Nephron progenitor cell (in vitro differentiated cells): ENCODE results near the gene ARID1A.

Experiments used
- DNase-seq: peaks from one replicate; pipeline ENCODE4 v3.0.0; 2021
- H3K27ac Mint-ChIP-seq: 2 replicates; pipeline ENCODE4 v1.8.0; 2021; ENCODE audit warnings: mild to moderate bottlenecking, moderate library complexity, mixed read lengths
- H3K27me3 Mint-ChIP-seq: 2 replicates; pipeline ENCODE4 v1.8.0; 2021; ENCODE audit warnings: mild to moderate bottlenecking, low read depth, mixed read lengths; ENCODE audit not compliant: poor library complexity
- H3K36me3 Mint-ChIP-seq: 2 replicates; pipeline ENCODE4 v1.8.0; 2021; ENCODE audit warnings: low read depth, mixed read lengths
- H3K4me1 Mint-ChIP-seq: 2 replicates; pipeline ENCODE4 v1.8.0; 2021; ENCODE audit warnings: mixed read lengths
- H3K4me3 Mint-ChIP-seq: 2 replicates; pipeline ENCODE4 v1.8.0; 2021; ENCODE audit warnings: mild to moderate bottlenecking, moderate library complexity, mixed read lengths
- H3K9me3 Mint-ChIP-seq: 2 replicates; pipeline ENCODE4 v1.8.0; 2021; ENCODE audit warnings: mild to moderate bottlenecking, moderate library complexity, mixed read lengths
- TF ChIP-seq, protein P1 (sequence below): fragments of 200-600 bp; sonication (generic); IDR thresholded peaks from 2 replicates; pipeline ENCODE4 v1.5.0; 2021; ENCODE audit warnings: antibody characterized with exemption

The ARID1A gene

DNA sequence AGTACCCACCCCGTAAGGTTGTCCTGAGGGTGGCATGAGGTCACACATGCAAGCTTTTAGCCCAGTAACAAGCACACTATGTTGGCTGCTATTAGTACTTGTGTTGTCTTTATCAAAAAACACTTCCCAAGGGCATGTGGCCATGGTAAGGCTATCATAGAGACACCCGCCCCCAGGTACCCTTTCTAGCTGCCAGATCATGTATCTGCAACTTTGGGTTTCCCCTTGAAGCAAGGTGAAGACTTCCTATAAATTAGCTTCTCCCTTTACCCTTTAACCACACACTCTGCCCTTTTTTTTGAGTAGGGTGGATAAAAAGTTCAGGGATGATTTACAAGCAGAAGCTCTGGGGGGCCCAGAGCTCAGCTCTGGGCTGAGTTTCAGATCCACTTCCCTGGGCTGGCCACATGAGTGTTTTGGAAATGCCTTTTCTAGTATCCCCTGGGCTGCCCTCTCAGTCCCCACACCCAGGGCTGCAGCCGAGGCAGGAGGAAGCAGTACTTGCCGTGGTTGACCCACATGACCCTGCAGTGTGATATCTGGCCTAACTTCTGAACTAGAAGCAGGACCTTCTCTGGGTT is 132.7 kb downstream of the ARID1A start:
- Mint-ChIP-seq H3K4me1 (peaks cover 55% of the 10 kb centered on the region), H3K36me3 (peaks cover 17% of the 10 kb centered on the region), H3K4me3 (peak overlapping the region; percentile 90), H3K27ac (no peak overlapping the region), H3K9me3 (no peaks in the 10 kb centered on the region), H3K27me3 (no peaks in the 10 kb centered on the region)
- TF ChIP-seq, protein P1, sequence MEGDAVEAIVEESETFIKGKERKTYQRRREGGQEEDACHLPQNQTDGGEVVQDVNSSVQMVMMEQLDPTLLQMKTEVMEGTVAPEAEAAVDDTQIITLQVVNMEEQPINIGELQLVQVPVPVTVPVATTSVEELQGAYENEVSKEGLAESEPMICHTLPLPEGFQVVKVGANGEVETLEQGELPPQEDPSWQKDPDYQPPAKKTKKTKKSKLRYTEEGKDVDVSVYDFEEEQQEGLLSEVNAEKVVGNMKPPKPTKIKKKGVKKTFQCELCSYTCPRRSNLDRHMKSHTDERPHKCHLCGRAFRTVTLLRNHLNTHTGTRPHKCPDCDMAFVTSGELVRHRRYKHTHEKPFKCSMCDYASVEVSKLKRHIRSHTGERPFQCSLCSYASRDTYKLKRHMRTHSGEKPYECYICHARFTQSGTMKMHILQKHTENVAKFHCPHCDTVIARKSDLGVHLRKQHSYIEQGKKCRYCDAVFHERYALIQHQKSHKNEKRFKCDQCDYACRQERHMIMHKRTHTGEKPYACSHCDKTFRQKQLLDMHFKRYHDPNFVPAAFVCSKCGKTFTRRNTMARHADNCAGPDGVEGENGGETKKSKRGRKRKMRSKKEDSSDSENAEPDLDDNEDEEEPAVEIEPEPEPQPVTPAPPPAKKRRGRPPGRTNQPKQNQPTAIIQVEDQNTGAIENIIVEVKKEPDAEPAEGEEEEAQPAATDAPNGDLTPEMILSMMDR: no peak
- no peak for DNase-seq

DNA sequence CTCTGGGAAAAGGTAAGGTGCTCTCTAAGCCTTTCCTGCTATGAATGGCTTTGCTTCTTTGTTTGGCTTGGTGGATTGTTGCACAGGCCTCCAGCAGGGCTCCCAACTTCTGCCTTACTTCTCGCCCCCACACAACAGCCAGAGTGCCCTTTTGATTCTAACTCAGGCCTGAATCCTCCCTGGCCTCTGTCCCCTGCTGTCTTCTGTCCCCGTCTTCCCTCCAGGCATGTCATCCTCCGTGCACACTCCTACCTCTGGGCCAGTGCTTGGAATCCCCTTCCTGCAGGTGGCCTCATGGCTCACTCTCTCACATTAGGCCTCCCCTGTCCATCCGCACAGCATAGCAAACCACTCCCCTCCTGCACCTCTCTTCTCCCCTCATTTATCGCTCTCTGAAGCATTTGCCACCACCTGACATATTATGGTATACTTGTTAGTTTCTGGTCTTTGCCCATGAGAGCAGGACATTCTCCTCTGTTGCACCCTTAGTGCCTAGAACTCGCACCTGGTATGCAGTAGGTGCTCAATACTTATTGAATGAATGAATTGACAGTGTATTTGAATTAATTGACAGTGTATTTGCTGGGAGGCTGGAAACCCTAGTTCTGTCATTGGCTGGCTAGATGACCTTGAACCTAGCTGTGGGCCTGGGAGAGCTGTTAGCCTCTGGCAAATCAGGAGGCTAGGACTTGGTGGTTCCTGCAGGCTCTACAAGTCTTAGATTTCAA is 133.5 kb downstream of the ARID1A start:
- H3K9me3 Mint-ChIP-seq: no peaks in the 10 kb centered on the region
- no peak for DNase-seq
- TF ChIP-seq, protein P1: no peak
- H3K27ac Mint-ChIP-seq: no peak overlapping the region
- H3K27me3 Mint-ChIP-seq: no peaks in the 10 kb centered on the region
- peak overlapping the region; percentile 42 for H3K4me3 Mint-ChIP-seq
- H3K36me3 Mint-ChIP-seq: peaks cover 22% of the 10 kb centered on the region
- H3K4me1 Mint-ChIP-seq: peaks cover 55% of the 10 kb centered on the region

DNA sequence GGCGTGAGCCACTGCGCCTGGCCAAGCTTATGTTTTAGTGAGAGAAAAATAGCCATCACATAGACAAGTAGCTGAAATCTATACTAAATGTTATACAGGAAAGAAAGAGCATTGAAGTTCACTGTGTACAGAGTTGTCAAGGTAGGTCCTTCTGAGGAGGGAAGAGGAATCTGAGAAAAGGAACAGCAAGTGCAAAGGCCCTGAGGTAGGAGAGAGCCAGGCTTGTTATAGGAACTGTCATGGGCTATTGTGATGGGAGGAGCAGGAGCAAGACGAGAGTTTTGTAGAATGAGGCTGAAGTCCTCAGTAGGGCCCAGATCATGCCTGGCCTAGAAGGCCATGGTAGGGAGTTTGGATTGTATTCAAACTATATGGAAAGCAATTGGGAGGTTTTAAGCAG is 135.2 kb downstream of the ARID1A start:
- no peak overlapping the region for H3K4me3 Mint-ChIP-seq
- DNase-seq: no peak
- H3K36me3 Mint-ChIP-seq: peaks cover 38% of the 10 kb centered on the region
- no peaks in the 10 kb centered on the region for H3K9me3 Mint-ChIP-seq
- H3K4me1 Mint-ChIP-seq: peaks cover 39% of the 10 kb centered on the region
- H3K27me3 Mint-ChIP-seq: peaks cover under 1% of the 10 kb centered on the region
- H3K27ac Mint-ChIP-seq: peak overlapping the region; percentile 57
- TF ChIP-seq, protein P1: no peak
